Putamen (tissue), 1 donor: Measurements from ENCODE around the gene GADD45B.

Source experiments
- DNase-seq: peaks from one replicate; pipeline ENCODE4 v3.0.0-alpha.2; 2016; ENCODE audit warnings: low spot score

Gene GADD45B

GRCh38 chr19:2475702-2476450, at the start of gene GADD45B:
Gene GADD45B (plus strand): TSS chr19:2476127. CDS start chr19:2476359, 232 bp downstream.
- DNase-seq = peak; percentile 97

- DNase-seq = no peak
These were observed 49.1 kb upstream of the GADD45B start for GRCh38 chr19:2426611-2427428.

GRCh38 chr19:2427429-2428320, 48.3 kb upstream of the GADD45B start, which contains the start of gene TIMM13:
Gene TIMM13 (minus strand): TSS chr19:2427586. CDS start chr19:2427533, 53 bp downstream.
- DNase-seq = peak; percentile 97

DNA sequence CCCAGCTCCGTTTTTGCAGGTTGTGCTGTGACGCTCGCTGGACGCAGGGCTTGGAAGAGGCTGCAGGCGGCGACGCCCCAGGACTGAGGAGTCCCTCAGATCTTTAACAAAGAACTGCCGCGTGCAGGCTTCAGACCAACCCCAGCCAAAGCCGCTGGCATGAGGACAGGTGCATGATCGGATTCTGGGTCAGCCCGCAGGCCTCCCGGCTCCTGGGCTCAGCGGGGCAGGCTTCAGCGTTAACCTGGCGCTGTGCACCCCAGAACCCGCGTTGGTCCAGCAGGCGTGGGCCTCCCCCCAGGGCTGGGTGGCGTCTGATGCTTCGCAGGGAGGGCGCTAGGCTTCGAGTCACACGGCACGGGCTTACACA, 47.6 kb upstream of the GADD45B start:
- peak; percentile 25 for DNase-seq

GRCh38 chr19:2428756-2429711, 46.9 kb upstream of the GADD45B start:
- no peak for DNase-seq

GRCh38 chr19:2429917-2430535, 45.9 kb upstream of the GADD45B start:
- no peak for DNase-seq

DNA sequence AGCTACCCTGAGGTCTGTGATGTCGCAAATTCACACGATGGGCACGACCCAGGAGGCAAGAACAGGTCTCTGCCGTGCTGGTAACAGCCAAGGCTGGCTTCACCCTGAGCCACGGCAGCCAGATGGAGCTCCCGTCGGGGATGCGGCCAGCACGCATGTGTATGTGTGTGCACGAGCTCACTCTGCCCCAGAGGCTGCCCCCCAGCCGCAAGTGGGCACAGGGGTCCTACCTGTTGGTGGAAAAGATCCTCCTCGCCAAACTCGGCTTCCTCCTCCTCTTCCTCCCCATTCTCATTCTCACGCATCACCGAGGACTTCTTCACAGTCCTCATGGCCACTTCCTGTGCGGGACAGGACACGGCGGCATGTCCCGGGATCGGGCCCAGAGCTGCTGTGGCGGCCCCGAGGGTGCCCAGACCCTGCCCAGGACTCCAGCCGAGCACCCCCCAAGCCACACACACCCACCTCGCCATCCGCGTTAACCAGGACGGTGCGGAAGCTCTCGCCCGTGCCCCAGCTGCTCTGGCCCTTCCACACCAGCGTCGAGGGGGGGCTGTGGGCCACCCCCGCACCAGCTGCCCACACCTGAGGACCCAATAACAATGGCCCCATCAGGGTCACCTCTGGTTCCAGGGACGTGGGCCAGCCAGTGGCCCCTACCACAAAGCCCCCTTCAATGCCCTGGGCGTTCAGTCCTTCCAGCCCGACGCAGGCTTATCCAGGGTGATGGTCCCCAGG, 44.4 kb upstream of the GADD45B start:
- DNase-seq = no peak

DNA sequence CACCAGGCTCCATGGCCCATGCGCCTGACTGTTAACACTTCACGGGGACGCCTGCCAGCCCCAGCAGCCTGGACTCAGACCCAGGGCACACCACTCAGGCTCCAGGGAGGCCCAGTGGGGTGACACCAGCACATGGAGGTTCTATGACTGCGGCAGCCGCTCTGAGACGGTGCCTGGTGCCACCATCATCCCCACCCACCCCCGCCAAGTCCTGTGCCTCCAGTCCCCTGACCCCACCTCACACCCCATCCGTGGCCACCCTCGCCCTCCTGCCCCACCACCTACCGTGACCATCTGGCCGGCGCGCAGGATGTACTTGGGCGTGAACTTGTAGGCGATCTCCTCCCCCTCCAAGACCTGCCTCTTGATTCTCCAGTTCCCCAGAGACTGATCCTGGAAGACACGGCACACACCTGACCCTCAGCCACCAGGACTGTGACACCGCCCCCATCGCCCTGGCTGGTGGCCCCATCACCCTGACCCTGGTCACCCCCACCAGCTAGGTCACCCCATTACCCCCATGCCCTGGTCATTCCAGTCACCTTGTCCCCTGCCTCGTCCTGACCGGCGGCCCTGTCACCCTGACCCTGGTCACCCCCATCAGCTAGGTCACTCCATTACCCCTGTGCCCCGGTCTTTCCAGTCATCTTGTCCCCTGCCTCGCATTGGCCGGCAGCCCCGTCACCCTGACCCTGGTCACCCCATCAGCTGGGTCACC, 43.6 kb upstream of the GADD45B start:
- no peak for DNase-seq

DNA sequence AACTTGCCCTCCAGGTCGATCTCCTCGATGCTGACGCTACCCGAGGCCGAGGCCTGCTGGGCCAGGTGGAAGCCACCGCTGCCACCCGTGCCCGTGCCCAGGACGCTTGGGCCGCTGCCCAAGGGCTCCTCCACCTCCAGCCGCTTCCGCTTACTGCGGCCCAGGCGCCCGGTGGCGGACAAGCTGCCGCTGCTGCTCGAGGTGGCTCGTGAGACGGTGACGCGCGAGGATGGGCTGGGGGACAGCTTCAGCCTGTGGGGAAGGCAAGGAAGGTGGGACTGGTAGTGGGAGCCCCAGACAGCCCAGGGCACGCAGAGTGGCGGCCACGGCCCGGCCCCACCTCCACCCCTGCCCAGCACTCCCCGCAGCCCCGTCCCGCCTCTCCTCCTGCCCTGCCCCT, 42.1 kb upstream of the GADD45B start:
- DNase-seq = no peak

GRCh38 chr19:2434267-2434666, 41.7 kb upstream of the GADD45B start:
- no peak for DNase-seq

GRCh38 chr19:2434721-2435265, 41.1 kb upstream of the GADD45B start:
- no peak for DNase-seq

DNA sequence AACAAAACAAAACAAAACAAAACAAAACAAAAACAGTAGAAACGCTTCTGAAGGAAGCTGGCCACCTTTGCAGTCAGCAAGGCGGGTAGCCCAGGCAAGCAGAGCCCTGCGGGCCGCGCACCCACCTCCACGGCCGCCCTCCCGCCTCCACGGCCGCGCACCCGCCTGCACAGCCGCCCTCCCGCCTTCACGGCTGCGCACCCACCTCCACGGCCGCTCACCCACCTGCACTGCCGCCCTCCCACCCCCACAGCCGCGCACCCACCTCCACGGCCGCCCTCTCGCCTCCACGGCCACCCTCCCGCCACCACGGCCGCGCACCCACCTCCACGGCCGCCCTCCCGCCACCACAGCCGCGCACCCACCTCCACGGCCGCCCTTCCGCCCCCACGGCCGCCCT, 39.5 kb upstream of the GADD45B start:
- DNase-seq = no peak

GRCh38 chr19:2436926-2437325, 39.0 kb upstream of the GADD45B start:
- no peak for DNase-seq

DNA sequence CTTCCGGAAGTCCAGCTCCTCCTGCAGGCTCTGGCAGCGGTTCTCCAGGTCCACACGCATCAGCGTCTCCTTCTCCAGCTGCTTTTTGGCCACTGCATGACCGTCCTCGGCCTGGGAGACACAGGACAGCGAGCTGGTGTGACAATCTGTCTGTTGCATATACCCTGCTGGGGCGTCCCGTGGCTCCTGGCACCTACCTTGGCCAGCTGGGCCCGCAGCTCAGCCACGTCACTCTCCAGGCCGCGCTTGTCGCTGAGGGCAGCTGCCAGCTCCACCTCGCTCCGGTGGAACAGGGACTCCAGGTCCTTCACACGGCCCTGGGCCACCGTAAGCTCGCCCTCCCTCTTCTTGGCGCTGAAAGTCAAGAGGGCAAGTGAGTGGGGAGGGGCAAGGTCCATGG, 37.7 kb upstream of the GADD45B start:
- no peak for DNase-seq

- DNase-seq = no peak
These were observed 35.4 kb upstream of the GADD45B start for GRCh38 chr19:2440515-2440914.

DNA sequence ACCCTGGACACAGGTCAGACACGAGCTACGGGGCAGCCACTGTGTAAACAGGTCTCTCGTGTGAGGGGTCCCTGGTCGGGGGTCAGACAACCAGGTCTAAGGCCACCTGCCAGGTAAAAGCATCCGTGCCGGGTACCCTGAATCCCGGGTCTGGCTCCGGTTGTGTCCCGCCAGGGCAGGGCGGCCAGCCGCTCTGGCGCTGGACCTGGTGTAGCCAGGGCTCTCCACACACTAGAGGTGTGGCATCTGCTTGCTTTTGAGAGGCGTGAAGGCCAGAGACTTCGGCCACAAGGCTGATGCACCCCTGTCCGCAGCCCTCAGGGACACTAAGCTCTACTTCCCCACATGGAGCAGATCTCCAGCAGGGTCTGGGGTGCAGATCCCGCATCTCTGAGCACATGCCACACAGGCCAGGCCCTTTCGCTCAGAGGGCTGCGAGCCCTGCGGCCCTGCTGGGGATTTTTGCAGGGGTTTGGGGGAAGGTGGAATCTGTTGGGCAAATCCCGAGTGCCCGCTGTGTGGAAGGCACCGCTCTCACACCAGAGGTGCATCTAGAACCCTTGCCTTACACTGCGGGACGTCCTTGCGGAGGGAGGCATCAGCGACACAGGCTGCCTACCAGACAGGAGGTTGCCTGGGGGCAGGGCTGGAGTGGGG, 34.7 kb upstream of the GADD45B start:
- no peak for DNase-seq

- no peak for DNase-seq
These were observed 32.7 kb upstream of the GADD45B start for GRCh38 chr19:2443116-2443784.

GRCh38 chr19:2443785-2444182, 32.1 kb upstream of the GADD45B start:
- DNase-seq = no peak
